K562 (cell line): ENCODE data around the gene TRMT112. TPM values are rescaled to one million over a fixed set of nuclear protein-coding genes. Genes with fewer than 3 reads are reported as not detected.

Experiments used
- ATAC-seq: fragments of 200-7000 bp; cut with Tn5 transposase; 3 replicates; pipeline ENCODE4 v1.9.1; 2020; ENCODE audit warnings: moderate library complexity
- BruUV-seq: library from RNA; stranded (reverse); fragments of 400-500 nt; replicated peaks from 2 replicates; lab custom pipeline; 2021; lab: Mats Ljungman, UMichigan
- CTCF ChIA-PET: fragments of 300-600 bp; formaldehyde crosslinking; extraction: SDS; loops from one replicate; lab custom pipeline; 2021; ENCODE audit warnings: low intra/inter-chr PET ratio; lab: Yijun Ruan, JAX
- POLR2A ChIA-PET: fragments of 300-600, 350-650 bp; sonication (Branson Sonifier 250); formaldehyde crosslinking; extraction: SDS; loops from one replicate; lab custom pipeline; 2021; ENCODE audit warnings: antibody characterized with exemption, inconsistent platforms; lab: Yijun Ruan, JAX
- DNase-seq, 4 experiments: peaks; one replicate each; pipeline versions ENCODE4 v3.0.0 to v3.0.0-alpha.2; 2011 to 2018; ENCODE audit warnings: low spot score in 3 of 4, mixed read lengths in 3 of 4; ENCODE audit errors: extremely low read depth in 1 of 4
- FAIRE-seq: peaks from 2 replicates; lab custom pipeline; 2011; peaks lifted over from hg19 to GRCh38; lab: Jason Lieb, UNC
- H2AFZ ChIP-seq: 2 replicates; pipeline ENCODE4 v1.6.0; 2011; ENCODE audit warnings: low read depth, low read length, control low read depth, inconsistent platforms
- H3K27ac ChIP-seq: fragments of 200-600 bp; 3 replicates; pipeline ENCODE4 v1.8.0; 2011; ENCODE audit warnings: low read depth, mild to moderate bottlenecking, control low read depth, inconsistent platforms, low read length, moderate library complexity, mixed read lengths; ENCODE audit errors: extremely low read depth
- H3K27me3 ChIP-seq, 2 experiments: fragments of 300-600 bp in 1 of 2; 2 replicates in 1 of 2; 3 replicates in 1 of 2; pipeline versions ENCODE4 v1.6.0 to v1.8.0; 2011; ENCODE audit warnings: inconsistent platforms in 2 of 2, low read length in 2 of 2, mild to moderate bottlenecking in 1 of 2, mixed read lengths in 1 of 2, moderate library complexity in 1 of 2; ENCODE audit not compliant: control insufficient read depth in 2 of 2, insufficient read depth in 2 of 2
- H3K36me3 ChIP-seq: fragments of 300-600 bp; 3 replicates; pipeline ENCODE4 v1.8.0; 2011; ENCODE audit warnings: mild to moderate bottlenecking, low read length, inconsistent platforms; ENCODE audit not compliant: control insufficient read depth, insufficient read depth
- H3K4me1 ChIP-seq, 2 experiments: fragments of 200-600 bp in 1 of 2; replicated peaks in 1 of 2; 2 replicates in 1 of 2; 3 replicates in 1 of 2; pipeline versions ENCODE4 v1.5.1 to v1.8.0; 2011; ENCODE audit warnings: inconsistent platforms in 2 of 2, low read length in 2 of 2, mild to moderate bottlenecking in 1 of 2, mixed read lengths in 1 of 2, moderate library complexity in 1 of 2; ENCODE audit not compliant: control insufficient read depth in 2 of 2, insufficient read depth in 2 of 2
- H3K4me2 ChIP-seq: 2 replicates; pipeline ENCODE4 v1.6.1; 2011; ENCODE audit warnings: low read length, control low read depth, inconsistent platforms, mixed read lengths; ENCODE audit not compliant: insufficient read depth
- H3K4me3 ChIP-seq: fragments of 200-600 bp; sonication (generic), shearing (Covaris generic); 2 replicates; pipeline ENCODE4 v1.5.1; 2016; ENCODE audit warnings: control low read depth, inconsistent platforms
- H3K79me2 ChIP-seq: fragments of 200-600 bp; 3 replicates; pipeline ENCODE4 v1.8.0; 2011; ENCODE audit warnings: low read length, inconsistent platforms; ENCODE audit not compliant: control insufficient read depth, insufficient read depth
- H3K9ac ChIP-seq, 2 experiments: 2 replicates each; pipeline versions ENCODE4 v1.6.0 to v1.6.1; 2011; ENCODE audit warnings: low read depth in 2 of 2, low read length in 2 of 2, control low read depth in 1 of 2, inconsistent platforms in 1 of 2, mild to moderate bottlenecking in 1 of 2, mixed read lengths in 1 of 2; ENCODE audit not compliant: insufficient read depth in 1 of 2
- H3K9me1 ChIP-seq: one replicate; pipeline ENCODE4 v1.6.0; 2011; ENCODE audit warnings: inconsistent platforms, mild to moderate bottlenecking, low read length, moderate library complexity; ENCODE audit not compliant: control insufficient read depth, insufficient read depth
- H3K9me3 ChIP-seq: replicated peaks from 2 replicates; pipeline ENCODE4 v1.5.1; 2011; ENCODE audit warnings: low read depth, low read length, inconsistent platforms; ENCODE audit not compliant: control insufficient read depth, insufficient read depth
- H4K20me1 ChIP-seq: replicated peaks from 2 replicates; pipeline ENCODE4 v1.6.1; 2011; ENCODE audit warnings: low read length, inconsistent platforms, mixed read lengths; ENCODE audit not compliant: control insufficient read depth, insufficient read depth
- BCOR ChIP-seq: fragments of 450-650 bp; IDR thresholded peaks from 2 replicates; pipeline ENCODE4 v1.6.1; 2016
- BRD9 ChIP-seq: fragments of 450-650 bp; IDR thresholded peaks from 2 replicates; pipeline ENCODE4 v1.6.1; 2018; ENCODE audit warnings: low read depth; ENCODE audit not compliant: partially characterized antibody
- C11orf30 ChIP-seq: fragments of 450-650 bp; IDR thresholded peaks from 2 replicates; pipeline ENCODE4 v1.6.1; 2016; ENCODE audit warnings: low read depth, mild to moderate bottlenecking
- CBX3 ChIP-seq, 2 experiments: IDR thresholded peaks; 1 replicate in 1 of 2; 2 replicates in 1 of 2; pipeline ENCODE4 v1.6.1; 2012; ENCODE audit warnings: inconsistent platforms in 2 of 2, low read length in 2 of 2, borderline replicate concordance in 1 of 2, control low read depth in 1 of 2
- DACH1 ChIP-seq: fragments of 450-650 bp; IDR thresholded peaks from 2 replicates; pipeline ENCODE4 v1.6.1; 2018; ENCODE audit not compliant: partially characterized antibody
- DEAF1 ChIP-seq: fragments of 450-650 bp; formaldehyde crosslinking; IDR thresholded peaks from 2 replicates; pipeline ENCODE4 v1.4.0; 2020; ENCODE audit warnings: mild to moderate bottlenecking, moderate library complexity
- FOXJ2 ChIP-seq: fragments of 200-800 bp; sonication (Bioruptor generic); IDR thresholded peaks from 2 replicates; pipeline ENCODE4 v1.6.1; 2016; ENCODE audit warnings: missing genetic modification characterization, missing compliant biosample characterization
- MBD2 ChIP-seq: sonication (generic); IDR thresholded peaks from 2 replicates; pipeline ENCODE4 v1.6.1; 2016; ENCODE audit warnings: low read depth, borderline replicate concordance
- NFE2L1 ChIP-seq: fragments of 450-650 bp; IDR thresholded peaks from 2 replicates; pipeline ENCODE4 v1.6.1; 2016; ENCODE audit warnings: missing genetic modification characterization, low read depth, mild to moderate bottlenecking, missing compliant biosample characterization, moderate library complexity, borderline replicate concordance
- NFRKB ChIP-seq: fragments of 450-650 bp; IDR thresholded peaks from 2 replicates; pipeline ENCODE4 v1.6.1; 2016; ENCODE audit warnings: low read depth
- SMARCA5 ChIP-seq: fragments of 450-650 bp; IDR thresholded peaks from 2 replicates; pipeline ENCODE4 v1.6.1; 2016
- ZZZ3 ChIP-seq: fragments of 450-650 bp; IDR thresholded peaks from 2 replicates; pipeline ENCODE4 v1.6.1; 2016; ENCODE audit warnings: antibody characterized with exemption, mild to moderate bottlenecking, moderate library complexity
- WGBS: fragments of 100-300 bp; shearing (Covaris generic); methylation state at CpG from one replicate; pipeline ENCODE4 v1.1.6; 2016; ENCODE audit warnings: low coverage, mixed read lengths; ENCODE audit not compliant: insufficient coverage; ENCODE audit errors: missing lambda C conversion rate; 5-methylcytosine and 5-hydroxymethylcytosine counted together
- in situ Hi-C: fragments of 300-500 bp; cut with MboI; formaldehyde crosslinking; loops from 4 replicates; pipeline ENCODE4 v1.15.0; 2018; ENCODE audit warnings: inconsistent platforms, mixed read lengths
- intact Hi-C: fragments of 100-400 bp; cut with micrococcal nuclease; formaldehyde crosslinking; loops from 2 replicates; pipeline ENCODE4 v1.14.2; 2022
- polyA plus RNA-seq, 8 experiments: library from polyadenylated mRNA; depleted of rRNA in 4 of 8; stranded (reverse) in 5 of 8; unstranded in 3 of 8; fragments of >200 nt; fragmentation: Nextera tagmentation in 2 of 8; fragmentation: Illumina TruSeq in 1 of 8; extraction: Ambion mirVana in 2 of 8; extraction: Trizol in 1 of 8; gene quantifications; 2 replicates each; pipeline versions ENCODE4 v1.2.1 to v1.2.3, GENCODE V29; 2011 to 2014; ENCODE audit warnings: inconsistent platforms in 1 of 8, missing spikeins in 1 of 8
- total RNA-seq, 7 experiments: library from RNA; depleted of rRNA in 6 of 7; stranded (reverse); fragments of >200 nt in 6 of 7; fragmentation: Illumina TruSeq in 2 of 7; extraction: Trizol in 2 of 7; gene quantifications; 2 replicates each; pipeline versions ENCODE4 v1.2.1 to v1.2.3, GENCODE V29; 2011 to 2021; ENCODE audit warnings: low replicate concordance in 1 of 7
- TF ChIP-seq, protein P1 (sequence below): fragments of 250-450 bp; sonication (Bioruptor Pico); IDR thresholded peaks from 2 replicates; pipeline ENCODE4 v1.4.0; 2020

TRMT112 gene
- total and polyA plus RNA-seq, 9 of the 15 experiments (the other 6 are each of a cell fraction or from before 2014, with no cell fraction given), result 162 to 444 (median 300) TPM

DNA sequence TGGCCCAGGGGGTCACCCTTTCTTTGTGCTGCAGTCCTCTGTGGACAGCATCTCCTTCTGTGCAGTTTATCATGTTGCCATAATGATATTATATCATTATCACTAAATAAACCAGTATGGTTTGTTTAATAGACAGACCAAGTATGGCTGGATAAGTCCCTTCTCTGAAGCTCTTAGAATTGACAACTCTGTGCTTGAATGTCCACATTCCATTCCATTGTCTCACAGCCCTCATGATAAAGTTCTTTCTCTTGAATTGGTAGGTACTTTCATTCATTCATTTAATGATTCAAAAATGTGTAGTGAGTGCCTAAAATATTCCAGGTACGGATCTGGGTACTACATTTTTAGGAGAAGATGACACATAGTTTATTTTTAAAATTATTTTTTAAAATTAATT, 49.4 kb upstream of the TRMT112 start (continued):
- TF ChIP-seq SMARCA5 (no peak), C11orf30 (no peak), NFRKB (no peak), FOXJ2 (tag) (no peak)

DNA sequence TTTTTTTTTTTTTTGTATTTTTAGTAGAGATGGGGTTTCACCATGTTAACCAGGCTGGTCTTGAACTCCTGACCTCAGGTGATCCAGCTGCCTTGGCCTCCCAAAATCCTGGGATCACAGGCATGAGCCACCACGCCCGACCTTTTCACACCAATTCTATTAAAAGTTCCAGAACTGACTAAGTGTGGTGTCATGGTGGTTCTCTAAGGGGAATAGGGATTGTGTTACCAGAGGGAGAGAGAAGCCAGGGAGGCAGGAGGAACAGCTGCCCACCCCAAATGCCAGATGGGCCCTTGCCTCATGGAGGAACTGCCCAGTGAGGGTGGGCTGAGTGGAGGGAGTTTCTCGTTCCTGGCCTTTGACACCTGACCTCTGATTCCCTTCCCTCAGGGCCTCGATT, 47.6 kb upstream of the TRMT112 start:
- Histone ChIP-seq H3K79me2 (0 out of 3 replicates have a peak, but pooled peaks cover under 1% of the 10 kb centered on the region), H3K36me3 (peaks cover 82% of the 10 kb centered on the region; the same call in 2 of the 3 replicates), H3K9me1 (no peaks in the 10 kb centered on the region), H4K20me1 (no peaks in the 10 kb centered on the region), H3K4me1 (peaks cover 0 to 17% of the 10 kb centered on the region in 2 experiments; a peak in 2 of 5 replicates), H3K4me2 (no peak overlapping the region), H3K9me3 (no peaks in the 10 kb centered on the region; the same call in 1 of the 2 replicates), H3K9ac (no peak overlapping the region), H2AFZ (no peak overlapping the region), H3K4me3 (no peak overlapping the region), H3K27ac (no peak overlapping the region), H3K27me3 (no peaks in the 10 kb centered on the region)
- in situ Hi-C loops, result no loop called here
- FAIRE-seq (no peak), ATAC-seq (no peak), DNase-seq (no peak)
- TF ChIP-seq CBX3 (IDR thresholded peaks at IDR 0.05; ENCODE audit: borderline replicate concordance in 1 of 2, low read length in 2 of 2) (no peak), BCOR (no peak), NFE2L1 (tag) (no peak), DEAF1 (no peak), DACH1 (no peak), MBD2 (no peak), BRD9 (no peak), ZZZ3 (no peak)
- TF ChIP-seq, protein P1, sequence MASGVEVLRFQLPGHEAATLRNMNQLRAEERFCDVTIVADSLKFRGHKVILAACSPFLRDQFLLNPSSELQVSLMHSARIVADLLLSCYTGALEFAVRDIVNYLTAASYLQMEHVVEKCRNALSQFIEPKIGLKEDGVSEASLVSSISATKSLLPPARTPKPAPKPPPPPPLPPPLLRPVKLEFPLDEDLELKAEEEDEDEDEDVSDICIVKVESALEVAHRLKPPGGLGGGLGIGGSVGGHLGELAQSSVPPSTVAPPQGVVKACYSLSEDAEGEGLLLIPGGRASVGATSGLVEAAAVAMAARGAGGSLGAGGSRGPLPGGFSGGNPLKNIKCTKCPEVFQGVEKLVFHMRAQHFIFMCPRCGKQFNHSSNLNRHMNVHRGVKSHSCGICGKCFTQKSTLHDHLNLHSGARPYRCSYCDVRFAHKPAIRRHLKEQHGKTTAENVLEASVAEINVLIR (CRISPR knock-in tag), result no peak
- WGBS, result 92% methylated on average over 4 of the region's 4 CpGs
- BruUV-seq, result no TSS peak
- ChIA-PET CTCF (no interaction called here), POLR2A (interaction anchor here (0.6 kb wide), 1 partner anchor 968 kb away, joined by 4 read pairs; no protein-coding TSS in a partner anchor)
- intact Hi-C loops, result no loop called here
